B cell (primary cell): ENCODE measurements around the gene CDRT4.

ENCODE experiments used
- EZH2 ChIP-seq: IDR thresholded peaks from 2 replicates; pipeline ENCODE4 v1.6.1; 2012; ENCODE audit warnings: borderline replicate concordance, low read depth, mild to moderate bottlenecking, moderate library complexity, low read length; ENCODE audit not compliant: insufficient read depth, poor library complexity, severe bottlenecking
- TF ChIP-seq, protein P1 (sequence below): fragments of 200-600 bp; IDR thresholded peaks from one replicate; pipeline ENCODE4 v1.8.0; 2022; ENCODE audit warnings: antibody characterized with exemption, mild to moderate bottlenecking

DNA sequence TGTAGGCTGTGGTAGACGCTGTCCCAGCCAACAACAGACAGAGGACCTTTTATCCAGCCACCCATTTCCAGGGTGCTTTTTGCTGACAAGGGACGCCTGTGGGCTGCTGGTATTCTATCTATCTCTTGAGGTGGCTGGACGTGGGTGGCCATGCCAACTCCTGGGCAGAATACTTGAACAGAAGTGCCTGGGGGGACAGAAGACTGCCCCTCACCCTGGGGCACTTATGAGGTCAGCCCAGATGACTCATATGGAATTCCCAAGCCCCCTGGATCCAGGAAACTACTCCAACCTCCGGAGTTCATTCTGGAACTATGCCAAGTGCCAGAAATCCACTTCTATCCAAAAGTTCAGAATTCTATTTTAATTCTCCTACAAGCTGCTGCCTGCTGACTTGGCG lies 61.3 kb downstream of the CDRT4 start:
- no peak for TF ChIP-seq EZH2
- TF ChIP-seq, protein P1, sequence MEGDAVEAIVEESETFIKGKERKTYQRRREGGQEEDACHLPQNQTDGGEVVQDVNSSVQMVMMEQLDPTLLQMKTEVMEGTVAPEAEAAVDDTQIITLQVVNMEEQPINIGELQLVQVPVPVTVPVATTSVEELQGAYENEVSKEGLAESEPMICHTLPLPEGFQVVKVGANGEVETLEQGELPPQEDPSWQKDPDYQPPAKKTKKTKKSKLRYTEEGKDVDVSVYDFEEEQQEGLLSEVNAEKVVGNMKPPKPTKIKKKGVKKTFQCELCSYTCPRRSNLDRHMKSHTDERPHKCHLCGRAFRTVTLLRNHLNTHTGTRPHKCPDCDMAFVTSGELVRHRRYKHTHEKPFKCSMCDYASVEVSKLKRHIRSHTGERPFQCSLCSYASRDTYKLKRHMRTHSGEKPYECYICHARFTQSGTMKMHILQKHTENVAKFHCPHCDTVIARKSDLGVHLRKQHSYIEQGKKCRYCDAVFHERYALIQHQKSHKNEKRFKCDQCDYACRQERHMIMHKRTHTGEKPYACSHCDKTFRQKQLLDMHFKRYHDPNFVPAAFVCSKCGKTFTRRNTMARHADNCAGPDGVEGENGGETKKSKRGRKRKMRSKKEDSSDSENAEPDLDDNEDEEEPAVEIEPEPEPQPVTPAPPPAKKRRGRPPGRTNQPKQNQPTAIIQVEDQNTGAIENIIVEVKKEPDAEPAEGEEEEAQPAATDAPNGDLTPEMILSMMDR = no peak
